HL-60 (cell line): ENCODE results near the gene ISL1.

Experiments
- GABPA ChIP-seq: IDR thresholded peaks from 2 replicates; pipeline ENCODE4 v1.6.1; 2012; ENCODE audit warnings: low read depth
- POLR2AphosphoS5 ChIP-seq: IDR thresholded peaks from 2 replicates; pipeline ENCODE4 v1.6.1; 2012; ENCODE audit warnings: low read depth
- SPI1 ChIP-seq: IDR thresholded peaks from 2 replicates; pipeline ENCODE4 v1.6.1; 2012; ENCODE audit warnings: low read depth, mild to moderate bottlenecking, borderline replicate concordance
- TF ChIP-seq, protein P1 (sequence below): IDR thresholded peaks from one replicate; pipeline ENCODE4 v1.5.1; 2011; ENCODE audit warnings: low read length, control low read depth, inconsistent platforms; ENCODE audit not compliant: insufficient read depth
- TF ChIP-seq, protein P2 (sequence below): IDR thresholded peaks from 2 replicates; pipeline ENCODE4 v1.6.1; 2012; ENCODE audit warnings: low read depth; ENCODE audit not compliant: insufficient replicate concordance

GRCh38 chr5:51387884-51388275 lies 4.6 kb downstream of the ISL1 start:
- TF ChIP-seq, protein P1, sequence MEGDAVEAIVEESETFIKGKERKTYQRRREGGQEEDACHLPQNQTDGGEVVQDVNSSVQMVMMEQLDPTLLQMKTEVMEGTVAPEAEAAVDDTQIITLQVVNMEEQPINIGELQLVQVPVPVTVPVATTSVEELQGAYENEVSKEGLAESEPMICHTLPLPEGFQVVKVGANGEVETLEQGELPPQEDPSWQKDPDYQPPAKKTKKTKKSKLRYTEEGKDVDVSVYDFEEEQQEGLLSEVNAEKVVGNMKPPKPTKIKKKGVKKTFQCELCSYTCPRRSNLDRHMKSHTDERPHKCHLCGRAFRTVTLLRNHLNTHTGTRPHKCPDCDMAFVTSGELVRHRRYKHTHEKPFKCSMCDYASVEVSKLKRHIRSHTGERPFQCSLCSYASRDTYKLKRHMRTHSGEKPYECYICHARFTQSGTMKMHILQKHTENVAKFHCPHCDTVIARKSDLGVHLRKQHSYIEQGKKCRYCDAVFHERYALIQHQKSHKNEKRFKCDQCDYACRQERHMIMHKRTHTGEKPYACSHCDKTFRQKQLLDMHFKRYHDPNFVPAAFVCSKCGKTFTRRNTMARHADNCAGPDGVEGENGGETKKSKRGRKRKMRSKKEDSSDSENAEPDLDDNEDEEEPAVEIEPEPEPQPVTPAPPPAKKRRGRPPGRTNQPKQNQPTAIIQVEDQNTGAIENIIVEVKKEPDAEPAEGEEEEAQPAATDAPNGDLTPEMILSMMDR, result no peak
- TF ChIP-seq, protein P2, sequence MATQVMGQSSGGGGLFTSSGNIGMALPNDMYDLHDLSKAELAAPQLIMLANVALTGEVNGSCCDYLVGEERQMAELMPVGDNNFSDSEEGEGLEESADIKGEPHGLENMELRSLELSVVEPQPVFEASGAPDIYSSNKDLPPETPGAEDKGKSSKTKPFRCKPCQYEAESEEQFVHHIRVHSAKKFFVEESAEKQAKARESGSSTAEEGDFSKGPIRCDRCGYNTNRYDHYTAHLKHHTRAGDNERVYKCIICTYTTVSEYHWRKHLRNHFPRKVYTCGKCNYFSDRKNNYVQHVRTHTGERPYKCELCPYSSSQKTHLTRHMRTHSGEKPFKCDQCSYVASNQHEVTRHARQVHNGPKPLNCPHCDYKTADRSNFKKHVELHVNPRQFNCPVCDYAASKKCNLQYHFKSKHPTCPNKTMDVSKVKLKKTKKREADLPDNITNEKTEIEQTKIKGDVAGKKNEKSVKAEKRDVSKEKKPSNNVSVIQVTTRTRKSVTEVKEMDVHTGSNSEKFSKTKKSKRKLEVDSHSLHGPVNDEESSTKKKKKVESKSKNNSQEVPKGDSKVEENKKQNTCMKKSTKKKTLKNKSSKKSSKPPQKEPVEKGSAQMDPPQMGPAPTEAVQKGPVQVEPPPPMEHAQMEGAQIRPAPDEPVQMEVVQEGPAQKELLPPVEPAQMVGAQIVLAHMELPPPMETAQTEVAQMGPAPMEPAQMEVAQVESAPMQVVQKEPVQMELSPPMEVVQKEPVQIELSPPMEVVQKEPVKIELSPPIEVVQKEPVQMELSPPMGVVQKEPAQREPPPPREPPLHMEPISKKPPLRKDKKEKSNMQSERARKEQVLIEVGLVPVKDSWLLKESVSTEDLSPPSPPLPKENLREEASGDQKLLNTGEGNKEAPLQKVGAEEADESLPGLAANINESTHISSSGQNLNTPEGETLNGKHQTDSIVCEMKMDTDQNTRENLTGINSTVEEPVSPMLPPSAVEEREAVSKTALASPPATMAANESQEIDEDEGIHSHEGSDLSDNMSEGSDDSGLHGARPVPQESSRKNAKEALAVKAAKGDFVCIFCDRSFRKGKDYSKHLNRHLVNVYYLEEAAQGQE, result no peak
- TF ChIP-seq POLR2AphosphoS5, result no peak
- no peak for TF ChIP-seq GABPA
- TF ChIP-seq SPI1, result no peak
